Endodermal cell (in vitro differentiated cells): ENCODE measurements around the gene CIDEC. TPM values are rescaled to one million over a fixed set of nuclear protein-coding genes. Genes with fewer than 3 reads are reported as not detected.
"Not testable (repeated sequence)": the region's sequence is repeated elsewhere in the genome, so short reads cannot be mapped to it uniquely, and the experiment has no call there.

ENCODE experiments used
- DNase-seq: peaks from one replicate; pipeline ENCODE4 v3.0.0-alpha.2; 2017
- H3K27ac ChIP-seq: 2 replicates; pipeline ENCODE4 v1.5.1; 2013; ENCODE audit warnings: mild to moderate bottlenecking, low read depth, low read length, moderate library complexity
- H3K27me3 ChIP-seq: 2 replicates; pipeline ENCODE4 v1.6.1; 2013; ENCODE audit warnings: mild to moderate bottlenecking, low read length, moderate library complexity; ENCODE audit not compliant: insufficient read depth, control insufficient read depth, poor library complexity, severe bottlenecking
- H3K36me3 ChIP-seq: 2 replicates; pipeline ENCODE4 v1.7.0; 2013; ENCODE audit warnings: mild to moderate bottlenecking, low read length, moderate library complexity; ENCODE audit not compliant: control insufficient read depth, insufficient read depth
- H3K4me1 ChIP-seq: one replicate; pipeline ENCODE4 v1.7.0; 2013; ENCODE audit warnings: low read length; ENCODE audit not compliant: control insufficient read depth, insufficient read depth
- H3K4me3 ChIP-seq: 2 replicates; pipeline ENCODE4 v1.5.1; 2013; ENCODE audit warnings: mild to moderate bottlenecking, low read length, moderate library complexity
- H3K9ac ChIP-seq: 2 replicates; pipeline ENCODE4 v1.6.1; 2013; ENCODE audit warnings: mild to moderate bottlenecking, low read length, moderate library complexity; ENCODE audit not compliant: poor library complexity, severe bottlenecking; ENCODE audit errors: extremely low read depth
- H3K9me3 ChIP-seq: 2 replicates; pipeline ENCODE4 v1.6.1; 2013; ENCODE audit warnings: mild to moderate bottlenecking, low read length, moderate library complexity; ENCODE audit not compliant: control insufficient read depth
- H3K27ac Mint-ChIP-seq: 2 replicates; pipeline ENCODE4 v1.8.0; 2020; ENCODE audit warnings: mixed read lengths
- H3K27me3 Mint-ChIP-seq: 2 replicates; pipeline ENCODE4 v1.8.0; 2021; ENCODE audit warnings: mild to moderate bottlenecking, mixed read lengths; ENCODE audit not compliant: insufficient read depth
- H3K36me3 Mint-ChIP-seq: 2 replicates; pipeline ENCODE4 v1.8.0; 2020; ENCODE audit warnings: low read depth, mixed read lengths
- H3K4me1 Mint-ChIP-seq: 2 replicates; pipeline ENCODE4 v1.8.0; 2020; ENCODE audit warnings: mixed read lengths
- H3K4me3 Mint-ChIP-seq: 2 replicates; pipeline ENCODE4 v1.8.0; 2020; ENCODE audit warnings: mild to moderate bottlenecking, moderate library complexity, mixed read lengths
- H3K9me3 Mint-ChIP-seq: 2 replicates; pipeline ENCODE4 v1.8.0; 2020; ENCODE audit warnings: mild to moderate bottlenecking, mixed read lengths
- WGBS, 2 experiments: methylation state at CpG; one replicate each; pipeline versions ENCODE4 v1.1.5 to v1.1.7; 2013; ENCODE audit warnings: missing lambda C conversion rate in 2 of 2, mixed read lengths in 1 of 2; ENCODE audit not compliant: insufficient coverage in 1 of 2, insufficient read length in 1 of 2; 5-methylcytosine and 5-hydroxymethylcytosine counted together
- total RNA-seq, 2 donors: library from RNA; stranded (reverse); fragmentation: NEBNext Ultra II Directional in 1 of 2; extraction: Animal tissue kit (Norgen Biotek cat#: 25700) in 1 of 2; gene quantifications; 2 replicates in 1 of 2; 3 replicates in 1 of 2; pipeline ENCODE4 v1.2.1, GENCODE V29; 2021
- TF ChIP-seq, protein P1 (sequence below): fragments of 200-600 bp; sonication (generic); conservative IDR thresholded peaks from 2 replicates; pipeline ENCODE4 v1.5.0; 2021; ENCODE audit warnings: antibody characterized with exemption, mild to moderate bottlenecking

The CIDEC gene
- total RNA-seq, 2 donors from 2014 or later = not detected

DNA sequence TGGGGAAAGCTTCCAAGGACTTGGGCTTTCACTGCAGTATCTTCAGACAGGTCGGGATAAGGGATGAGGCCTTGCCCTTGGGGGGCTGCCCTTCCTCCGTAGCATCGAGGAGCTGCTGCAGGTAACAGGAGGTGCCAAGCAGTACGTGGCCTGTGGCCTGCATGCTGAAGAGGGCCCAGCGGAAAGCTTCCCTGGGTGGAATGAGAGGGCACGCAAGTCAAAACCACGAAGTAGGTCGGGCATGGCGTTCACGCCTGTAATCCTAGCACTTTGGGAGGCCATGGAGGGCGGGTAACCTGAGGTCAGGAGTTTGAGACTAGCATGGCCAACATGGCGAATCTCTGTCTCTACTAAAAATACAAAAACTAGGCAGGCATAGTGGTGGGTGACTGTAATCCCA lies 12.9 kb downstream of the CIDEC start:
- no peaks in the 10 kb centered on the region for H3K27me3 ChIP-seq
- Mint-ChIP-seq H3K4me1 (peaks cover 3% of the 10 kb centered on the region), H3K36me3 (no peaks in the 10 kb centered on the region), H3K9me3 (no peaks in the 10 kb centered on the region), H3K27ac (no peak overlapping the region), H3K4me3 (no peak overlapping the region), H3K27me3 (peaks cover 10% of the 10 kb centered on the region)
- WGBS, 2 experiments = 92% methylated on average over 11 to 12 of the region's 12 CpGs
- H3K9ac ChIP-seq = no peak overlapping the region
- DNase-seq = no peak
- no peaks in the 10 kb centered on the region for H3K36me3 ChIP-seq
- H3K4me3 ChIP-seq = no peak overlapping the region
- no peaks in the 10 kb centered on the region for H3K9me3 ChIP-seq
- TF ChIP-seq, protein P1, sequence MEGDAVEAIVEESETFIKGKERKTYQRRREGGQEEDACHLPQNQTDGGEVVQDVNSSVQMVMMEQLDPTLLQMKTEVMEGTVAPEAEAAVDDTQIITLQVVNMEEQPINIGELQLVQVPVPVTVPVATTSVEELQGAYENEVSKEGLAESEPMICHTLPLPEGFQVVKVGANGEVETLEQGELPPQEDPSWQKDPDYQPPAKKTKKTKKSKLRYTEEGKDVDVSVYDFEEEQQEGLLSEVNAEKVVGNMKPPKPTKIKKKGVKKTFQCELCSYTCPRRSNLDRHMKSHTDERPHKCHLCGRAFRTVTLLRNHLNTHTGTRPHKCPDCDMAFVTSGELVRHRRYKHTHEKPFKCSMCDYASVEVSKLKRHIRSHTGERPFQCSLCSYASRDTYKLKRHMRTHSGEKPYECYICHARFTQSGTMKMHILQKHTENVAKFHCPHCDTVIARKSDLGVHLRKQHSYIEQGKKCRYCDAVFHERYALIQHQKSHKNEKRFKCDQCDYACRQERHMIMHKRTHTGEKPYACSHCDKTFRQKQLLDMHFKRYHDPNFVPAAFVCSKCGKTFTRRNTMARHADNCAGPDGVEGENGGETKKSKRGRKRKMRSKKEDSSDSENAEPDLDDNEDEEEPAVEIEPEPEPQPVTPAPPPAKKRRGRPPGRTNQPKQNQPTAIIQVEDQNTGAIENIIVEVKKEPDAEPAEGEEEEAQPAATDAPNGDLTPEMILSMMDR = no peak
- H3K4me1 ChIP-seq = no peaks in the 10 kb centered on the region
- H3K27ac ChIP-seq = no peak overlapping the region

DNA sequence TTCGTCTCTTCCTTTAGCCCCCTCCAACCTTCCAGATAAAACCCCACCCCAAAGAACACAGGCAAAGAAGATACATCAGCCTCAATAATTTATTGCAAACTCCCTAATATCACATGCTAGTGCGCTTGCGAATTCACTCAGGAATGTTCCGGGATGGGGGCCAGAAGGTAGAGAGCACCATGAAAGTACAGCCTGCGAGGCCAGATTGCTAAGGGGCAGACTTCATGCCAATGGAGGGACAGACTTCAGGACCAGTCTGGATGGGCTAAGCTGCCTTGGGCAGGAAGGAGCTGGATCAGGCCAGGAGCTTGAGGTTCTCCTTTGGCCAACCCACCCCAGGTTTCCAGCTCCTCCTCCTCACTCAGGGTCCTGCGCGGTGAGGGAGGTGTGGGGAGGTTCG lies 13.4 kb downstream of the CIDEC start:
- no peaks in the 10 kb centered on the region for H3K4me1 ChIP-seq
- Mint-ChIP-seq H3K9me3 (no peaks in the 10 kb centered on the region), H3K4me3 (no peak overlapping the region), H3K27me3 (peaks cover 13% of the 10 kb centered on the region), H3K27ac (no peak overlapping the region), H3K36me3 (no peaks in the 10 kb centered on the region), H3K4me1 (peaks cover 5% of the 10 kb centered on the region)
- no peaks in the 10 kb centered on the region for H3K27me3 ChIP-seq
- no peak overlapping the region for H3K27ac ChIP-seq
- DNase-seq = no peak
- TF ChIP-seq, protein P1 = no peak
- WGBS, 2 experiments = 97 to 100% methylated on average over 4 to 8 of the region's 8 CpGs
- no peaks in the 10 kb centered on the region for H3K9me3 ChIP-seq
- no peak overlapping the region for H3K9ac ChIP-seq
- no peaks in the 10 kb centered on the region for H3K36me3 ChIP-seq
- H3K4me3 ChIP-seq = no peak overlapping the region

DNA sequence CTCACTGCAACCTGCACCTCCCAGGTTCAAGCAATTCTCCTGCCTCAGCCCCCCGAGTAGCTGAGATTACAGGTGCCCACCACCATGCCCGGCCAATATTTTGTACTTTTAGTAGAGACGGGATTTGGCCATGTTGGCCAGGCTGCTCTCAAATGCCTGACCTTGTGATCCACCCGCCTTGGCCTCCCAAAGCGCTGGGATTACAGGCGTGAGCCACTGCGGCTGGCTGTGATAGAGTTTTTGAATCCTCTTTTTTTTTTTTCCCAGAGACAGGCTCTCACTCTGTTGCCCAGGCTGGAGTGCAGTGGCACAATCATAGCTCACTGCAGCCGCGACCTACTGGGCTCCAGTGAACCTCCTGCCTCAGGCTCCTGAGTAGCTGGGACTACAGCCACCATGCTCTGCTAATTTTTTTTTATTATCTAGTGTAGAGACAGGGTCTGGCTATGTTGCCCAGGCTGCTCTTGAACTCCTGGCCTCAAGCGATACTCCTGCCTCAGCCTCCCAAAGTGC lies 14.9 kb downstream of the CIDEC start:
- not testable (repeated sequence) for H3K27ac Mint-ChIP-seq, H3K4me3 Mint-ChIP-seq

More for the DNA sequence above, 14.9 kb downstream of the CIDEC start:
- H3K4me1 Mint-ChIP-seq, H3K9ac ChIP-seq, H3K27ac ChIP-seq, H3K4me3 ChIP-seq, DNase-seq, H3K9me3 Mint-ChIP-seq, H3K36me3 Mint-ChIP-seq, H3K9me3 ChIP-seq, H3K27me3 ChIP-seq, H3K36me3 ChIP-seq, H3K4me1 ChIP-seq: not testable (repeated sequence)
- WGBS, 2 experiments = 95 to 96% methylated on average over 9 to 10 of the region's 10 CpGs
- H3K27me3 Mint-ChIP-seq = peaks cover 13% of the 10 kb centered on the region
